NB4 (cell line): ENCODE measurements around the gene TNRC6A.

Source experiments
- MYC ChIP-seq: IDR thresholded peaks from 2 replicates; pipeline ENCODE4 v1.6.1; 2011; ENCODE audit warnings: low read depth, low read length
- POLR2A ChIP-seq: IDR thresholded peaks from 2 replicates; pipeline ENCODE4 v1.6.1; 2011; ENCODE audit warnings: mild to moderate bottlenecking; ENCODE audit not compliant: insufficient read length; ENCODE audit errors: extremely low read depth
- TF ChIP-seq, protein P1 (sequence below): IDR thresholded peaks from one replicate; pipeline ENCODE4 v1.5.1; 2012; ENCODE audit warnings: low read depth, low read length
- TF ChIP-seq, protein P2 (sequence below): IDR thresholded peaks from 2 replicates; pipeline ENCODE4 v1.6.1; 2011; ENCODE audit warnings: low read depth, low read length

DNA sequence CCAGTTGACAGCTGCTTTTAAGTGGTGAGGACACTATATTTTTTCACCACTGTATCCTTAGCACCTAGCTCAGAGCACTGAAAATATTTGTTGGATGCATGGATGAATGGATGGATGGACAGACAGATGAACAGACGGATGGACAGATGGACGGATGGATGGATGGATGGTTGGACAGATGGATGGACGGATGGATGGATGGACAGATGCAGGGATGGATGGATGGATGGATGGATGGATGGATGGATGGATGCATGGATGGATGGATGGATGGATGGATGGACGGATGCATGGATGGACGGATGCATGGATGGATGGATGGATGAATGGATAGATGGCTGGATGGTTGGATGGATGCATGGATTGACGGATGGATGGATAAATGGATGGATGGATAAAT is 103.9 kb downstream of the TNRC6A start:
- TF ChIP-seq, protein P1, sequence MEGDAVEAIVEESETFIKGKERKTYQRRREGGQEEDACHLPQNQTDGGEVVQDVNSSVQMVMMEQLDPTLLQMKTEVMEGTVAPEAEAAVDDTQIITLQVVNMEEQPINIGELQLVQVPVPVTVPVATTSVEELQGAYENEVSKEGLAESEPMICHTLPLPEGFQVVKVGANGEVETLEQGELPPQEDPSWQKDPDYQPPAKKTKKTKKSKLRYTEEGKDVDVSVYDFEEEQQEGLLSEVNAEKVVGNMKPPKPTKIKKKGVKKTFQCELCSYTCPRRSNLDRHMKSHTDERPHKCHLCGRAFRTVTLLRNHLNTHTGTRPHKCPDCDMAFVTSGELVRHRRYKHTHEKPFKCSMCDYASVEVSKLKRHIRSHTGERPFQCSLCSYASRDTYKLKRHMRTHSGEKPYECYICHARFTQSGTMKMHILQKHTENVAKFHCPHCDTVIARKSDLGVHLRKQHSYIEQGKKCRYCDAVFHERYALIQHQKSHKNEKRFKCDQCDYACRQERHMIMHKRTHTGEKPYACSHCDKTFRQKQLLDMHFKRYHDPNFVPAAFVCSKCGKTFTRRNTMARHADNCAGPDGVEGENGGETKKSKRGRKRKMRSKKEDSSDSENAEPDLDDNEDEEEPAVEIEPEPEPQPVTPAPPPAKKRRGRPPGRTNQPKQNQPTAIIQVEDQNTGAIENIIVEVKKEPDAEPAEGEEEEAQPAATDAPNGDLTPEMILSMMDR = no peak
- TF ChIP-seq, protein P2, sequence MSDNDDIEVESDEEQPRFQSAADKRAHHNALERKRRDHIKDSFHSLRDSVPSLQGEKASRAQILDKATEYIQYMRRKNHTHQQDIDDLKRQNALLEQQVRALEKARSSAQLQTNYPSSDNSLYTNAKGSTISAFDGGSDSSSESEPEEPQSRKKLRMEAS = no peak
- TF ChIP-seq POLR2A (no peak), MYC (no peak)
